ENCODE measurements around the gene C10orf95.
A peak's percentile ranks its signal among the peaks of the same experiment; 100 is the strongest.

C10orf95 gene

DNA sequence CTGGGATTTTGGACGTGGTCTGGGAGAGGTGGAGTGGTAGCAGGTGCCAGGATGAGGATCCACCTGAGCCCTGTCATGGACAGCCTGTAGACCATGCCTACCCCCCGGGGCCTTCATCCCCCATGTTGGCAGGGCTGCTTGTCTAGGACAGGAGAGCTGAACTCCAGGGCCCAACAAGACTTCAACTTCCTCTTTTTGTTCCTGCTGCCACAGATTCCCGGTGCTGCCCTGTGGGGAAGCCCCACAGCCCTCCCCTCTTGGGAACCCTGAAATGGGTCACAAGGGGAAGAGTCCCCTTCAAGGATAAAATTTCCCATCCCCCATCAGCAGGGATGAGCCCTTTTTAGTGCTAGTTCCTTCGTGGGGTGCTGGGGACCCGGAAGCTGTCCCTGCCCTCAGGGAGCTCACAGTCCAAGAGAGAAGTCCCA, 17.7 kb downstream of the C10orf95 start:
- no peak for DNase-seq

DNA sequence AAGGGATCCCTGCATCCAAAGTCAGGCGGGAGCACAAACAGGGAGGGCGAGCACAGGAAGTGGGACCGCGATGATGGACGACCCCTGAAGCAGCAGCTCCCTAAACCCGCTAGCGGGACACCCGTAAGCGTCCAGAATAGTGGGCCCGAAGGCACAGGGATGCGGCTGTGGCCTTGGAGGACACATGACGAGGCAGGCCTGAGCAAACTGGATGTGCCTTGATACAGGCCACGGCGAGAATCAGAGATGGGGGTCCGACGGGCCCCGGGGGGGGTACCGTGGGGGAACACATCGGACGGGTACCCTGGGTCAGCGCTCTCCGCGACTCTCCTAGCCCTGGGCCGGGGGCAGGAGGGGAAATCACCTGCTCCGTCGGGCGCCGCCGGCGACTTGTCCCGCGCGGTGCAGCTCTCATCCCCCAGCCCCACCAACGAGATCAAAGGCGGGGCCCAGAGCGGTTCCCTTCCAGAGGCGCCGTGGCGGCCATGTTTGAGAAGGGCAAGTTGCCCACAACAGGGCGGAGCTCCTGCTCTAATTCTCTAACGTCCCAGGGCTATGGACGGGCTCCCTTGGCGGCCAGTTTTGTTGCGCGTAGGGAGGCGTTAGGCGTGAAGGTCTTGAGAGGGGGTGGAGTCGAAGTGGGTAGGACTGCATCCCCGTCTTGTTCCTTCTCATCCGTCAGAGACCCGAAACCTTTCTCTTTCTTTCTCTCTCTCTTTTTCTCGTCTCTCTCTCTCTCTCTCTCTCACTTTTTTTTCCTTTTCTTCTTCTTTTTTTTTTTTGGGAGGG, 19.0 kb downstream of the C10orf95 start, which contains the start of gene CUEDC2:
Gene CUEDC2 (minus strand): TSS at position 413 of the 789 bp plus-strand sequence. CDS start 7,386 bp downstream, outside the sequence.
- peak; percentile 91 to 96 for DNase-seq

DNA sequence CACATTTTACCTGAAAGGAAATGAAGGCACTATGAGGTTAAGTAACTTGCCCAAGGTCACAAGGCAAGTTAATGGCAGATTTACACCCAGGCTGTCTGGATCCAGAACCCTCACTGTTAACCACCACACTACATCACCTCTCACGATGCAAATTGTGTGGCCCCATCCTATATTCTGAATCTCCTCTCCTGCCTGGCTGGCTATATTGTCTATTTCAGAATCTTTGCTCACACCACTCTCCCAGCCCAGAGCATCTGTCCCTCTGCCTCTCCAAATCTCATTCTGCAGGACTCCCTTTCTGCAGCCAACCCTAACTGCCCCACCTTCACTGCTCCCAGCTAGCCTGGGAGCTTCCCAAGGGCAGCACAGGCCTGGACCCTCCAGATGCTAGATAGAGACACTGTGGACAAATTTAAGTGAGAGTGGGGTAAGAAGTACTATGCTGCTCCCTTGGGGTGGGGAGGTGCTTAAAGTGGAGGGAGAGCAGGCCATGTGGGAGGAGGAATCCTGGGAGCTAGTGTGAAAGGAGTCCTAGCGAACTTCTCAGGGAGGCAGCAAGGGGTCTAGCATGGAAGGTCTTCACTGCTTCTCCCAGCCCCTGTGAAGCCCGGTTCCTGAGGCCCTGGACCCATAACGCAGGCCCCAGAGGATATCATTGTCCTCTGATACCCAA, 19.8 kb downstream of the C10orf95 start:
- DNase-seq: peak in 1 of 2 experiments; percentile 28

DNA sequence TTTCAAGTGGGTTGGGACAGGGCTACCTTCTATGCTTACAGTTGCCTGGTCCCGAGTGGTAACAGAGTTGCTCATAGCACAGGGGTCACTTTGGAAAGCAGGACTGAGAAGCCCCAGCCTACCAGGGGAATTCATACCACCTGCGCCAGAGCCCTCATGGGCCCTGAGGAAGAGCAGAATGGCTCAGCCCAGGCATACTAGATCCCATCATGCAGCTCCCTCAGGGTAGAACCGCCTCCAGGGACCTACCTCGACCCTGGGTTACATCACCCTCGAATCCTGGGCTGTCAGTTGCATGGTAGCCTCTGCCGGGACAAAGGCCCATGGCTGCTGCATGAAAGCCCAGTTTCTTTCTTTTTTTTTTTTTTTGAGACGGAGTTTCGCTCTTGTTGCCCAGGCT, 21.9 kb downstream of the C10orf95 start:
- no peak for DNase-seq

DNA sequence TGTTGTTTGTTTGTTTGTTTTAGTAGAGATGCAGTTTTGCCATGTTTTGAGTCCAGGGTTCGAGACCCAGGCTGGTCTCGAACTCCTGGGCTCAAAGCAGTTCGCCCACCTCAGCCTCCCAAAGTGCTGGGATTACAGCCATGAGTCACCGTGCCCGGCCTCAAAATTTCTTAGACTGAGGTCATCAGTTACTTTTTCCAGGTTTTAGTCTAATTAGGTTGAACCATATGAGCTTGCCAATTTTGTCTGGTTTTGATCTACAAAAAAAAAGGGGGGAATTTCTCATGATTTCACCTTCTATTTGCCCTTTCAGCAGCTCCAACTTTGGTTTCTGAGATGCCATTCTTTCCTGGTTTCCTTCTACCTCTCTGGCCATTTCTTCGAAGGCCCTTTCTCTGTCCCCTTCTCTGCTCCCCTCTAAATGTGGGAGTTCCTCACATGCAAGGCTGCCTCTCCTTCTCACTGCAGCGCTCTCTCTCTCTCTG, 24.5 kb downstream of the C10orf95 start:
- no peak for DNase-seq

DNA sequence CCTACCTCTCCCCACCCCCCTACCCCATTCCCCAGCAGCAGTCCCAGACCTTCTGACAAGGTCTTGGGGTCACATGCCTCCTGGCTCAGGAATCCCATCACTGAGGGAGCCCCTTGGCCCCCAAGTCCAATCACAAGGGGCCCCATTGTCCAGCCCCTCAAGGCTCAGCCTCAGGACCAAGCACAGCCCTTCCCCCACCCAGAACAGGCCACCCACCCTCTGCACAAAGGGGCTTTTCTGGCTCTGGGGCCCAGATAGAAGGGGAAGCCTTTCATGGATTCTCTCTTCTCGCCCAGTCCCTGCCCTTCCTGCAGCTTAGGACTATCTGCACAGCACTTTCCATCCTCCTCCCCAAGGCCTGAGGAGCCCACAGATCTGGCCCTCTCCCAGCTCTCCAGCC, 25.9 kb downstream of the C10orf95 start:
- no peak for DNase-seq

DNA sequence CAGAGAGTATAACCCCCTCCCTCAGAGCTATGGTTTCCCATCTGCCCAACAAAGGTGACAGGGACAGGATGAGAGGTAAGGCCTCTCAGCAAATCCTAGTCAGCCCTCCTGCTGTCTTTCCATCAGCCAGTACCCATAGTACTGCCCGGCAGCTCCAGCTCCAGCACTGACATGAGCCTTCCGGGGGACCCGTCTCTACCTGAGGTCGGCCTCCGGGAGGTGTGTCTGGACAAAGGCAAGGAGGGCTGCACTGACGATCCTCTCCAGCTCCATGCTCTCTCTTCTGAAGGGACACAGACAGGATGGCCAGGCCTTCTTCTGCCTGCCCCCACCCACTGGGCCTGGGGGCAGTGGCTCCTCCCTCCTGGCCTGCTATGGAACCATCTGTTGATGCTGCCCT, 26.4 kb downstream of the C10orf95 start:
- DNase-seq: no peak

DNA sequence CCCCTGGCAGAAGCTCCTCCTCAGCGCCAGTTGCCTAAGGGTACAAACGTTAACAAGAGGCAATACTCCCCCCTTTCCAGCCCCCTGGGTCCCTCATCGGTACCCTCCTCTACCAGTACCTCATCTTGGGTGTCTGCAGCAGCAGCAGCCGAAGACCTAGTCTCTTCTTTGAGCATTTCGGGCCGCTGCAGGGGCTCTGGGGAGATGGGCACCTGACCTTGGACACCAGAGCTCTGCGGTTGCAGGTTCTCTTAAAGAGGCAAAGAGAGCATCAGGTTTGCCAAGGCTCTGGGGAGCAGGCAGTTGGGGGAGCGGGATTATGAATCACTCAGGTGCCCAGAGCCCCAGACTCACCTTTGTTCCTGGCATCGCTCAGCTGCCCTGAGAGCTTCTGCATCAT, 27.2 kb downstream of the C10orf95 start:
- DNase-seq: no peak

DNA sequence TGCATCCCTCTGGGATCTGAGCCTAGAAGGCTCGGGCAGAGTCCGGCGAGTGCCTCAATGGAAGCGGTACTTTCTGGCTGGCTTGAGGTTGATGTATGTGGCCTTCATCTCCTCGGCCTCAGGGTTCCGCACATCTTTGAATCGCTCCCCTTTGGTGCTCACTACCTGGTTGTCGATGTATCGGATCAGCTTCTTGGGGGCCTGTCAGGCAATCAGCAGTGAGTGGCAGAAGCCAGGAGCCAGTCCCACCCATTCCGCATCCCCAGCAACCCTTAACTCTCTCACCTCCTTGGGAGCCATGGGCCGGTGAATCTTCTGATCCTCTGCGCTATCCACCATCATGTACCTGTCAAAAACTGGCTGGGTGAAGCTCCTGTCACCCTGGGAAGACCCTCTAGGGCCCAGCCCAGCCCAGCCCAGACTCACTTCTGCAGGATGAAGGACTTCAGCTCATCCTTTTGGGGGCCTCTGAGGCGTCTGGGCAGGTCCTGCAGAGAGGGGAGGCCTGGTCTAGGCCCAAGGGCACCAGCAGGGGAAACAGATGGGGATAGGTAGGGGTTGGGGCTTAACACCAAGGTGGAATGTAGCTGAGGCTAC, 27.9 kb downstream of the C10orf95 start:
- no peak for DNase-seq

DNA sequence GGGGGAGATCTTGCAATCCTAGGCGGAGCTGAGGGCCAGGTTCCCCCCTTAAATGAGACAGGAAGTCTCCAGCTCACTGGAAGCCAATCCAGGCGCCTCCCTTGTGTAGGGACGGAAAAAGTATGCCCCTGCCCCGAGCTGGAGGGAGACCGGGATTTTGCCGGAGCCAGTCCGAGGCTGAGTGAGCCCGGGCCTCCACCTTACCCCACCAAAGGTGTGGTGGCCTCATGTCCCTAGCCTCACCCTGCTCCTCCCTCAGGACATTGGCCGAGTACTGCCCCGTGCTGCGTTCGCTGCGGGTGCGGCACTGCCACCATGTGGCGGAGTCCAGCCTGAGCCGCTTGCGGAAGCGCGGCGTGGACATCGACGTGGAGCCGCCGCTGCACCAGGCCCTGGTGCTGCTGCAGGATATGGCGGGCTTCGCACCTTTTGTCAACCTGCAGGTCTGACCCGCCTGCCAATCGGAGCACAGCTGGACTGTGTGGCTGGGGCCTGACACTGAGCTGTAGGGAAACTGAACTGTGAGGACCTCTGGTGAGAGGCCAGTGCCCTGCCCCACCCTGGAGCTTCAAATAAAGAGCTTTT, 28.7 kb downstream of the C10orf95 start:
- peak; percentile 50 to 78 for DNase-seq

DNA sequence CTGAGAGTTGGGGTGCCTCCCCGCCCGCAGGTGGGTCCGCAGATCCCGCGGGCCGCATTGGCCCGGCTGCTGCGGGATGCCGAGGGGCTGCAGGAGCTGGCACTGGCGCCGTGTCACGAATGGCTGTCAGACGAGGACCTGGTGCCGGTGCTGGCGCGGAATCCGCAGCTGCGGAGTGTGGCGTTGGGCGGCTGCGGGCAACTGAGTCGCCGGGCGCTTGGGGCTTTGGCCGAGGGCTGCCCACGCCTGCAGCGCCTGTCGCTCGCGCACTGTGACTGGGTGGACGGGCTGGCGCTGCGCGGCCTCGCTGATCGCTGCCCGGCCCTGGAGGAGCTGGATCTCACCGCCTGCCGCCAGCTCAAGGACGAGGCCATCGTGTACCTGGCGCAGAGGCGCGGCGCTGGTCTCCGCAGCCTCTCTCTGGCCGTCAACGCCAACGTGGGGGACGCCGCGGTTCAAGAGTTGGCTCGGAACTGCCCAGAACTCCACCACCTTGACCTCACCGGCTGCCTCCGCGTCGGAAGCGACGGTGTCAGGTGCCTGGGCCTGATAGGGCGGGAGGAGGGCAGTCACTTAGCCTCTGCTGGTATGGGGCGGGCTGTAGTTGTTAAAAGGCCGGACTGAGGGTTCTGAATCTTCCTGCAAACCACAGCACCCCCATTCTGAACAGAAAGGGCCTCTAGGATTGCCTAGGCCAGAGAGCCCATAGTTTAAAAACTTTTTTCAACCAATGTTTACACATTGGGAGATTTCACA, 29.4 kb downstream of the C10orf95 start:
- peak in 1 of 2 experiments; percentile 34 for DNase-seq

DNA sequence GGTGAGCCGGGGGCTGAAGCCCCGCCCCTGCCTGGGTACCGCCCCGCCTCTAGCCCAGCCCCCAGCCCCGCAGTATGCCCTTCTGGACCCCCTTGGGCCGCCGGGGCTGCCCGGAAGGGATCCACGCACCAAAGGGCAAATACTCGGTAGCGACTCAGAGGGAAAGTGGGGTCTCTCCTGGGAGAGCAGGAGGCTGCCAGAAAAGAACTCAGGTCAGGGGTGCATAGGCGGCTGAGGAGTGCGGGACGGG, 29.9 kb downstream of the C10orf95 start:
- DNase-seq: no peak

DNA sequence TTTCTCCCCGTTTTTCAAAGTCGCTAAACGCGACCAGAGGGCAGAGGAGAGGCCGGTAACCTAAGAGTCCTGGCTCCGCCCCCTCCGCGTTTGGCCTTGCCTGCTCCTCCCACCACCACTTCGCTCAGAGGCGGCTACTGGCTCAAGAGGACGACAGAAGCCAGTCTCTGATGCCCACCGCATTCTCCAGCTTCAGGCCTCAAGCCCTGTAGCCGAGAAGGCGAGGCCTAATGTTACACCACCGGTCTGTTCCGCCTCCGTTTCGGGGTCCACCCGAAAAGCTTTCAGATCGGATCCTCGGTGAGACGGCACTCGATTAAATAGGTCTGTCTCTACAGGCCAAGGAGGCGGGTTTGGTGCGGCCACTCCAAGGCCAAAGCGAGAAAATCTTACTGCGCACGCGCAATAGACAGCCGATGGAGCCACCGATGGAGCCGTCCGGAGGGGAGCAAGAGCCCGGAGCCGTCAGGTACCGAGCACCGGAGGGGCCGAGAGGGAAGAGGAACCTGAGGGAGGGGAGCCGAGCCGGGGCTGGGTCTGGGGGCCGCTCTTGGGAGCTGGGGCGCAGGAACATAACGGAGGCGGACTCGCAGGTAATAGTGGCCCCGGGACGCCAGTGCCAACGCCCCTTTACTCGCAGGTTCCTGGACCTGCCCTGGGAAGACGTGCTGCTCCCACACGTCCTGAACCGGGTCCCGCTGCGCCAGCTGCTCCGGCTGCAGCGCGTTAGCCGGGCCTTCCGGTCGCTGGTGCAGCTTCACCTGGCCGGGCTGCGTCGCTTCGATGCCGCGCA, 30.4 kb downstream of the C10orf95 start, which contains the start of gene FBXL15:
Gene FBXL15 (plus strand): TSS at position 123 of the 793 bp plus-strand sequence. CDS start 294 bp downstream, at position 417.
- peak; percentile 93 to 95 for DNase-seq

DNA sequence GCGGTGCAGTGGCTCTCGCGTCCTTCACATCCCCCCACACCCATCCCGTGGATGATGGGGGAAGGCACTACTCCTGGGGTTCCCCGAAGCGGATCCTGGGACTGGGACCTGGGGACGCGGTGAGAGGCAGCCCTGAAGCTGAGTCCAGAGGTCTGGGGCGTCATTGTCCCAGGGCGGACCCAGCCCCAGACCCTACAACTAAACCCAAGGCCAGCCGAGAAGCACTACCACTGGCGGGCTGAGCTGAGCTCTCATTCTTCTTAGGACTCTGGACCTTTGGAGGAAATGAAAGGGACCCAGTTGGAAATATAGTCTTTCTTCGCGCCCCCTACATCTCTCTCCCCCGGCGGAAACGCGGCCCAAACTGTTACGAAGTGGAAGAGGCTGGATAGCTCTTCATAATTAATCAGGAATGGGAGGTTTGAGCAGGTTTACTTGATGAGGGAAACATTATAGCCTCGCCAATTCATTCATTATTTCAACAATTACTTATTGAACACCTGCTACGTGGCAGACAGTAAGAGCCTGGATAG, 31.1 kb downstream of the C10orf95 start:
- no peak for DNase-seq

DNA sequence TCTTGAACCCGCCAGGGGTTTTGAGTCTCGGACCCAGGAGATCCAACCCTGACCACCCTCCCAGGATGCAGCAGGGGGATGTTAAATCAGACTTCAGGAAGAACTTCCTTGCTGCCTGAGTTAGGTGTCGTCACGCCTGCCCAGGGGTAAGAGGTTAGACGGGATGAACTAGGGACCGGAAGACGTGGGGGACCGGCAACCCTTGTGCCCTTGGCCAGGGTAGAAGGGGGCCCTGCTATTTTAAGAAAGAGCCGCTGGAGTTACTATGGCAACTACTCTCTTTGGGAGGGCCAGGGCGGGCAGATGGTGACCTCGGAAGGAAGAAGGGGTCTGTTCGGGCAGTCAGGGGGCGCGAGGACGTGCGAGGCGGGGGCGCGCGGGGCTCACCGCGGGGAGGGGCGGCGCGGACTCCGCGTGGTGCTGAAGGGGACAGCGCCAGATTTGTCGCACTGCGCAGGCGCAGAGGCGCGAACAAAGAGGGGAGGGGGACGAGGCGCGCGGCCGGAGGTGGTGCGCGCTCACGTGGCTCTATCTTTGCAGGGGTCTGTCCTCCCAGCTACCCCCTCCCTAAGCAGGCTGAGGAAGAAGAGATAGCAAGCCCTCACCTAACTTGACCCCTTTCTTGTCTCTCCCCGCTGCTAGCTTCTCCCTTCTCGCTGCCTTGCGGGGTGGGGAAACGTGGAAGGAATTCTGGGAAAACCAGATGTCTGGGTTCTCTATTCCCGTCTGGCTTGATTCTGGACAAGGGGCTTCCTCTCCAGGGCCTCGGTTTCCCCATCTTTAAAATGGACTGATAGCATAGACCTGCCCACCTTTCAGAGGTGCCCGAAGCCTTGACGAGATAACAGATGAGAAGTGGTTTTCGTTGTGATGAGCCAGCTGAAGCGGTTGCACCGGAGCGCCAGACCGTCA, 31.8 kb downstream of the C10orf95 start:
- DNase-seq: peak; percentile 42 to 77

DNA sequence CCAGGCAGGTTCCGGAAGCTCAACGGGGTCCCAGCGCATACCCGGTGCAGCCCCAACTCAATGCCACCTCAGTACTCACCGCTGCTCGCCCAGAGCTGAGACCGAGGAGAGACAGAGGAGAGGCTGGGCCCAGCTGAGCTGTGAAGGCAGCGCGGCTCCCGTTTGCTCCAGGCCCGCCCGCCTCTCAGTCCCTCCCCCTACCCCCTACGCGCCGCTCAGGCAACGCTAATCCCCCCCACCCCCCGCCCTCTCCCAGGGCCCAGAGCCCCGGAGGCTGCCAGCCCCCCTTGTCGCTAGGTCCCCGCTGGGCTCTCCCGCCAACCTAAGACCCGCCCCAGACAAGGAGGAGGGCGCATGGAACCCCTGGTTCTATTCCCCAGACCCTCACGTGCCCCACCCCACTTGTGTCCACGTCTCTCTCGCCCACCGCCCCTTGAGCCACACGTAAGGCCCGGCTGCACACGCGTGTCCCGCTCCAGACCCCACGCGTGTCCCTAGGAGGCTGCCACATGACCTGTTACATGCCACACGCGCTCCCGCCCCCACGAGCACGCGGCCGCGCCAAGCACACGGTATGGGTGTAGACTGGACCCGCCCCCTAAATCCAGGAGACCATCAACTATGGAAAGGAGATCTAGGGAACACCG, 32.6 kb downstream of the C10orf95 start, which contains the start of gene PSD:
Gene PSD (minus strand): TSS at position 164 of the 647 bp plus-strand sequence. CDS start 1,747 bp downstream, outside the sequence.
- peak; percentile 38 to 69 for DNase-seq

DNA sequence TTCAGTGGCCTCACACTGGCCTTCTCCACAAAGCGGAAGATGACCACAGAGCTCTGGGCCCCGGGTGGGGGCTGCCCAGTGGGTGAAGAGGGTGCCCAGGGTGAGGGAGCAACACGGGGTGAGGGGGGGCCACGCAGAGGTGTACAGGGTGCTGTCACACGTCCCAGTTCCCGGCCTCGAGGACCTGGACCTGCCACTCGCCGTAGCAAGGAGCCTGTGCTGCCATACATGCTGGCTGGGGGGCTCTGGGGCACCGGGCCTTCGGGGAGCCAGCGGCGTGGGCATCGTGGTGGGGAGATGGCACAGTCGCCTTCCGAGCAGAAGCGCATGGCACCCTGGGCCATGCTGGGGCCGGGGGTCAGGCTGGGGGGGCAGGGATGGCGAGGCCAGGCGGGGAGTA, 34.6 kb downstream of the C10orf95 start:
- no peak for DNase-seq

DNA sequence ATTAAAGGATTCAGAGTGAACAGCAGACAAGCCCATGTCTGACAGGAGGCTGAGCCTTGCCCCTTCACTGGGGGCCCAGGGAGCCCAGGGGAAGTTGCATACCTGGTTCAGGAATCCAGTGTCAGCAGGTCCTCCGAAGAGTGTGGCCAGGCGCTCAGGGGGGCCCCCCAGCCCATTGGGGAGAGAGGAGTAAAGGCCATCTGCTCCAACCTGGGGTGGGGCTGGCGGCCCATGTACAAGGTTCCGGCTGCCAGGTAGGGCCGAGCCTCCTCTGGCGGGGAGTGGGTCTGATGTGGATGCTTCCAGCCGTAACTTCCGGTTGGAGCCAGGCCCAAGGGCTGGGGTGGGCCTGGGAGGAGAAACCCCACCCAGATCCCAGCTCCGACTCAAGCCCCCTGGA, 35.1 kb downstream of the C10orf95 start:
- DNase-seq: no peak

DNA sequence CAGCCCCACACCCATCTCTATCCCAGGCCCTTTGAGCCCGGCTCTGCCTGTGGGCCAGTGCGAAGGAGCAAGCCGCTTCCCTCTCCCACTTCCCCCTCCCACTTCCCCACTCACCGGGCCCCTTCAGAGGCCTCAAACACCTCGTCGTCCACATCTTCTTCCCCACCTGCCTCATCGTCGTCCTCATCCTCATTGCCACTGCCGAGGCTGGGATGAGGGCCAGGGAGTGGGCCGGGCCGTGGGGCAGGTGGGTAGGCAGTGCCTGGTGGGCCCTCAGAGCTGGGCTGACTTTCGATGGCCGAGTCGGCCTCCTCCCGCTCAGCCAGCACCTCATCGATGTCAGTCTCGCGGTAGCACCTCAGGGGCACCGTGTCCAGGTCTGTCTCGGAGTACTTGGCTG, 36.6 kb downstream of the C10orf95 start:
- DNase-seq: no peak
